Measurements from ENCODE around the gene SCIMP. TPM values are rescaled to one million over a fixed set of nuclear protein-coding genes. Genes with fewer than 3 reads are reported as not detected.

The SCIMP gene
- total RNA-seq, 1 experiment from 2014 or later = not detected

- intact Hi-C loops (cut with micrococcal nuclease) = no loop called here
- Mint-ChIP-seq H3K36me3 (ENCODE audit: insufficient read depth, unreplicated experiment) (peaks cover 26% of the 10 kb centered on the region), H3K4me1 (ENCODE audit: insufficient read depth, unreplicated experiment) (peaks cover 25% of the 10 kb centered on the region), H3K27ac (ENCODE audit: low read depth, unreplicated experiment) (peak within 1 kb of the TSS; percentile 51), H3K4me3 (ENCODE audit: unreplicated experiment) (peak within 1 kb of the TSS; percentile 74), H3K9me3 (ENCODE audit: unreplicated experiment) (no peaks in the 10 kb centered on the region), H3K27me3 (ENCODE audit: insufficient read depth, unreplicated experiment) (no peaks in the 10 kb centered on the region)
- POLR2A ChIA-PET = interaction anchor here (0.6 to 2.4 kb wide), 12 partner anchors 9 to 1371 kb away, joined by 3 to 10 read pairs (median 4); partner anchors contain the start of gene NUP88
- CTCF ChIA-PET = interaction anchor here (0.6 to 1.4 kb wide), 2 partner anchors 26 to 372 kb away, joined by 3 to 4 read pairs; no protein-coding TSS in a partner anchor
- BruUV-seq (replicated peaks) = no TSS peak
- DNase-seq (ENCODE audit: unreplicated experiment) = peak; percentile 88
- TF ChIP-seq, protein P1, sequence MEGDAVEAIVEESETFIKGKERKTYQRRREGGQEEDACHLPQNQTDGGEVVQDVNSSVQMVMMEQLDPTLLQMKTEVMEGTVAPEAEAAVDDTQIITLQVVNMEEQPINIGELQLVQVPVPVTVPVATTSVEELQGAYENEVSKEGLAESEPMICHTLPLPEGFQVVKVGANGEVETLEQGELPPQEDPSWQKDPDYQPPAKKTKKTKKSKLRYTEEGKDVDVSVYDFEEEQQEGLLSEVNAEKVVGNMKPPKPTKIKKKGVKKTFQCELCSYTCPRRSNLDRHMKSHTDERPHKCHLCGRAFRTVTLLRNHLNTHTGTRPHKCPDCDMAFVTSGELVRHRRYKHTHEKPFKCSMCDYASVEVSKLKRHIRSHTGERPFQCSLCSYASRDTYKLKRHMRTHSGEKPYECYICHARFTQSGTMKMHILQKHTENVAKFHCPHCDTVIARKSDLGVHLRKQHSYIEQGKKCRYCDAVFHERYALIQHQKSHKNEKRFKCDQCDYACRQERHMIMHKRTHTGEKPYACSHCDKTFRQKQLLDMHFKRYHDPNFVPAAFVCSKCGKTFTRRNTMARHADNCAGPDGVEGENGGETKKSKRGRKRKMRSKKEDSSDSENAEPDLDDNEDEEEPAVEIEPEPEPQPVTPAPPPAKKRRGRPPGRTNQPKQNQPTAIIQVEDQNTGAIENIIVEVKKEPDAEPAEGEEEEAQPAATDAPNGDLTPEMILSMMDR (IDR thresholded peaks at IDR 0.05; ENCODE audit: unreplicated experiment) = no peak
Measured at GRCh38 chr17:5281814-5282641, 47.4 kb upstream of the SCIMP start, which contains the start of gene RABEP1. TSS of gene RABEP1 (plus strand) at chr17:5282284. CDS start at chr17:5282487, 203 bp downstream.

GRCh38 chr17:5272322-5272721, 37.7 kb upstream of the SCIMP start:
- TF ChIP-seq, protein P1 (IDR thresholded peaks at IDR 0.05; ENCODE audit: unreplicated experiment) = no peak
- ChIA-PET CTCF (interaction anchor here (0.5 to 0.6 kb wide), 2 partner anchors 64 to 160 kb away, joined by 3 read pairs; no protein-coding TSS in a partner anchor), POLR2A (interaction anchor here (2.0 kb wide), 1 partner anchor 10 kb away, joined by 10 read pairs; the partner anchor contains the start of gene RABEP1)
- no peaks in the 10 kb centered on the region for H3K36me3 Mint-ChIP-seq (ENCODE audit: insufficient read depth, unreplicated experiment)
- no peaks in the 10 kb centered on the region for H3K4me1 Mint-ChIP-seq (ENCODE audit: insufficient read depth, unreplicated experiment)
- no peaks in the 10 kb centered on the region for H3K27me3 Mint-ChIP-seq (ENCODE audit: insufficient read depth, unreplicated experiment)
- no peak overlapping the region for H3K27ac Mint-ChIP-seq (ENCODE audit: low read depth, unreplicated experiment)
- no peak overlapping the region for H3K4me3 Mint-ChIP-seq (ENCODE audit: unreplicated experiment)
- intact Hi-C loops (cut with micrococcal nuclease) = no loop called here
- no TSS peak for BruUV-seq (replicated peaks)
- no peaks in the 10 kb centered on the region for H3K9me3 Mint-ChIP-seq (ENCODE audit: unreplicated experiment)
- DNase-seq (ENCODE audit: unreplicated experiment) = no peak

DNA sequence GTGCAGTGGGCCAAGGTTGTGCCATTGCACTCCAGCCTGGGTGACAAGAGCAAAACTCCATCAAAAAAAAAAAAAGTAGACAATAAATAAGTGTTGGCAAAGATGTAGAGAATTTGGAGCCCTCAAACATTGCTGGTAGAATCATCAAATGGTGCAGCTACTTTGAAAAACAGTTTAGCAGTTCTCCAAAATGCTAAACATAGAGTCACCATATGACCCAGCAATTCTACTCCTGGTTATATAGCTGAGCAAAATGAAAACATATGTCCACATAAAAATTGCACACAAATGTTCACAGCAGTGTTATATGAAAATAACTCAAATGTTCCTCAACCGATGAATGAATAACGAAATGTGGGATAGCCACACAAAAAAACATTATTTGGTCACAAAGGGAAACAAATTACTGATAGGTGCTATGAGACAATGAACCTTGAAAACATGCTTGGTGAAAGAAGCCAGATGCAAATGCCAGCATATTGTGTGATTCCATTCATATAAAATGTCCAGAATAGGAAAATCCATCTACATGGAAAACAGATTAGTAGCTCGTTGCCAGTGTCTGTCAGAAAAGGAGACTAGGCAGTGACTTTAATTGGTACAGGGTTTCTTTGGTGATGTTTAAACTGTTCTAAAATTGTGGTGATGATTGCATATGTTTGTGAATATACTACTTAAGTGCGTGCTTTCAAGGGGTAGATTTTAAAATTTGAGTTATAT, 34.7 kb upstream of the SCIMP start:
- TF ChIP-seq, protein P1 (IDR thresholded peaks at IDR 0.05; ENCODE audit: unreplicated experiment) = no peak
- POLR2A ChIA-PET = interaction anchor here (0.7 kb wide), 1 partner anchor 170 kb away, joined by 4 read pairs; the partner anchor contains the start of gene C1QBP
- Mint-ChIP-seq H3K27me3 (ENCODE audit: insufficient read depth, unreplicated experiment) (no peaks in the 10 kb centered on the region), H3K36me3 (ENCODE audit: insufficient read depth, unreplicated experiment) (no peaks in the 10 kb centered on the region), H3K4me1 (ENCODE audit: insufficient read depth, unreplicated experiment) (no peaks in the 10 kb centered on the region), H3K27ac (ENCODE audit: low read depth, unreplicated experiment) (no peak overlapping the region), H3K9me3 (ENCODE audit: unreplicated experiment) (no peaks in the 10 kb centered on the region), H3K4me3 (ENCODE audit: unreplicated experiment) (no peak overlapping the region)
- no peak for DNase-seq (ENCODE audit: unreplicated experiment)
- intact Hi-C loops (cut with micrococcal nuclease) = no loop called here
- CTCF ChIA-PET = interaction anchor here (0.6 to 1.5 kb wide), 2 partner anchors 19 to 78 kb away, joined by 3 to 6 read pairs; no protein-coding TSS in a partner anchor
- no TSS peak for BruUV-seq (replicated peaks)

DNA sequence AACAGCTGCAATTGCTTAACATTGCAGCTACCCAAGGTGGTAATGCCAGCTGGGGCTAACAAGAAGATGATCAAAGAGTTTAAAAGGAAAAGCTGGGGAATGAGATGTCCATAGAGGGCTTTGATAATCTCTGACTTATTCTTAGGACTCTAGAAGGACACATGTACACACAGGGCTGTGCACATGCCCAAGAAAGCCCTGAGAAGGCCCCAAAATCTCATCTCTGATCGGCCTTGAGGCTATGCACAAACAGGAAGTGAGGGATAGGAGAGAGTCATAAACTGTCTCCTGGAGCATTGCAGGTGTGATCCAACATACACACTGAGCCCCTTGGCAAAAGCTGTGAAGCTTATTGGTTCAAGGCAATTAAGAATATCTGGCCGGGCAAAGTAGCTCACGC, 30.2 kb upstream of the SCIMP start:
- no peaks in the 10 kb centered on the region for H3K36me3 Mint-ChIP-seq (ENCODE audit: insufficient read depth, unreplicated experiment)
- TF ChIP-seq, protein P1 (IDR thresholded peaks at IDR 0.05; ENCODE audit: unreplicated experiment) = no peak
- H3K9me3 Mint-ChIP-seq (ENCODE audit: unreplicated experiment) = no peaks in the 10 kb centered on the region
- no peak overlapping the region for H3K27ac Mint-ChIP-seq (ENCODE audit: low read depth, unreplicated experiment)
- H3K27me3 Mint-ChIP-seq (ENCODE audit: insufficient read depth, unreplicated experiment) = no peaks in the 10 kb centered on the region
- ChIA-PET CTCF (interaction anchor here (0.6 kb wide), 1 partner anchor 10 kb away, joined by 3 read pairs; no protein-coding TSS in a partner anchor), POLR2A (interaction anchor here (0.6 kb wide), 1 partner anchor 9 kb away, joined by 3 read pairs; no protein-coding TSS in a partner anchor)
- BruUV-seq (replicated peaks) = no TSS peak
- no peak for DNase-seq (ENCODE audit: unreplicated experiment)
- no peaks in the 10 kb centered on the region for H3K4me1 Mint-ChIP-seq (ENCODE audit: insufficient read depth, unreplicated experiment)
- intact Hi-C loops (cut with micrococcal nuclease) = no loop called here
- H3K4me3 Mint-ChIP-seq (ENCODE audit: unreplicated experiment) = no peak overlapping the region
